GM19438 (cell line): ENCODE data around the gene MEAK7.

Experiments used
- ATAC-seq: cut with Tn5 transposase; IDR thresholded peaks from one replicate; pipeline ENCODE4 v1.9.1; 2021; ENCODE audit warnings: low read depth; ENCODE audit not compliant: unreplicated experiment

Gene MEAK7, protein sequence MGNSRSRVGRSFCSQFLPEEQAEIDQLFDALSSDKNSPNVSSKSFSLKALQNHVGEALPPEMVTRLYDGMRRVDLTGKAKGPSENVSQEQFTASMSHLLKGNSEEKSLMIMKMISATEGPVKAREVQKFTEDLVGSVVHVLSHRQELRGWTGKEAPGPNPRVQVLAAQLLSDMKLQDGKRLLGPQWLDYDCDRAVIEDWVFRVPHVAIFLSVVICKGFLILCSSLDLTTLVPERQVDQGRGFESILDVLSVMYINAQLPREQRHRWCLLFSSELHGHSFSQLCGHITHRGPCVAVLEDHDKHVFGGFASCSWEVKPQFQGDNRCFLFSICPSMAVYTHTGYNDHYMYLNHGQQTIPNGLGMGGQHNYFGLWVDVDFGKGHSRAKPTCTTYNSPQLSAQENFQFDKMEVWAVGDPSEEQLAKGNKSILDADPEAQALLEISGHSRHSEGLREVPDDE

DNA sequence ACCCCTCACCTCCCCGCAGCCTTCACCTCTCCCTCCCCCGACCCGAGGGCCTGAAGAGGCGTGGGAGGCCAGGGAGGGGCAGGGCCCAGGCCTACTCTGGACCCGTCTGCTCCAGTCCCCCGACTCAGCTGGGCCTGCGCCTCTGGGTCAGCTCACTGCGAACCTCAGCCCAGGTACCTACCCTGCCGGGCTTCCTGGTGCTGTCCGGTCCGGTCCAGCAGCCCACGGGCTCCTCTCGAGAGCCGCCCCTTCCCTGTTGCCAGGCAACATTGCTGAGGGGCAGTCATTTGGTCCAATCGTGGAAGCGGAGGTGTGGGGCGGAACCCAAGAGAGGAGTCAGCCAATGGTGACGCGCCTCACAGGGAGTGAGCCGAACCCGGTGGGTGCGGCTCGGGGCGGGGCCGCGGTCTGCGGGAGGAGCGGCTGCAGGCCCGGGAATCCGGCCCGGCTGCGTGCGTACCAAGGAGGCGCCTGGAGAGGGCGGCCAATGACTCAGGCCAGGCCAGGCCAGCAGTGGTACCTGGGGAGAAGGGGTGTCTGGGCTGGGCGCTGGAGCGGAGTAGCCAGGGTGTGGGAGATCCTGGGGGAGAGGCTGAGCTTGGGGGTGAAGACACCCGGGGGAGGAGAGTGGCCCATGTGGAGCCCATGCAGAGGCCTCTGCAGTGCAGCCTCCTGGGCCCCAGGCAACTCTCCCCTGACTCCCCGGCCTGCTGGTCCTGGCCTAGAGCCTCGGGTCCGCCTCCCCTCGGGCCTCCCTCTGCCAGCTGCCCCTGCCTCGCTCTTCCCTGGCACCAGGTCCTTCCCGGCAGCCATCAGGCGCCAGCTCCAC is at the start of gene MEAK7:
TSS of gene MEAK7 (minus strand) at position 240 of the 829 bp plus-strand sequence. CDS start 6,573 bp downstream, outside the sequence.
- ATAC-seq: peak; percentile 92

DNA sequence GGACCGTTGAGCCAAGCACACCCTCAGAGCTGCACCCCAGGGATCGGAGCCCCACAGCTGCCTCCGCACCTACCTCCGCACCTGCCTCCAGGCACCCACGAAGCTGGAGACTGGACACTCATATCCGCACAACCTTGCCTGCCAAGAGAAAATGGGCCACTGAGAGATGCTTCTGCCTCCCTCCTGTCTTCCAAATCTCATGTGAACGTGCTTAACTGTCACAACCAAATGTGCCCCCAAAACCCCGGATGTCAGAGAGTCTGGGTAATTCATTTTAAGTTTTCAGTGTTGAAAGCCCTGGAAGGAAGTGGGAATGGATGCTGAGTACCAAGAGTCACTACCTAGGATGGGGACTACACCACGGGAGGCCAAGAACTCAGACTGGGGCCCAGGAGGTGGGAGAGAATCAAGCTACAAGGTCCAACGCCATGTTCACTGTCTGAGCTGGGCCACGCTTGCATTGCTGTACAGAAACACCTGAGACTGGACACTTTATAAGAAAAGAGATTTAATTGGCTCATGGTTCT is 49.5 kb upstream of the MEAK7 start:
- no peak for ATAC-seq

DNA sequence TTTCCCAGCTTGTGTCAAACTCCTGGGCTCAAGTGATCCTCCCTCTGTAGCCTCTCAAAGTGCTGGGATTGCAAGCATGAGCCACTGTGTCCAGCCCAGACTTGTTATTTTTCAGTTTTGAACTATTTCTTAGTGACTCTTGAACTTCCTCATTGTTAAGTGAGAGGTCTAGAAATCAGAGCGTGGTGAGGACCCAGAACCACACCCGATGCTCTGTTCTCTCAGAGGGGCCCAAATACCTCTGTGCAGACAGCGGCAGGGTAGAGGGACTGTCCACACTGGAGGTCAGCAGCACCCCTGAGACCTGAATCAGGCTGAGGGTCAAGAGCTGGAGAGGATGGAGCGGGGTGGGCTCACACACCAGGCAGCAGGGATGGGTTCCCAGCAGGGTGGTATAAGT is 47.7 kb upstream of the MEAK7 start:
- ATAC-seq: no peak

DNA sequence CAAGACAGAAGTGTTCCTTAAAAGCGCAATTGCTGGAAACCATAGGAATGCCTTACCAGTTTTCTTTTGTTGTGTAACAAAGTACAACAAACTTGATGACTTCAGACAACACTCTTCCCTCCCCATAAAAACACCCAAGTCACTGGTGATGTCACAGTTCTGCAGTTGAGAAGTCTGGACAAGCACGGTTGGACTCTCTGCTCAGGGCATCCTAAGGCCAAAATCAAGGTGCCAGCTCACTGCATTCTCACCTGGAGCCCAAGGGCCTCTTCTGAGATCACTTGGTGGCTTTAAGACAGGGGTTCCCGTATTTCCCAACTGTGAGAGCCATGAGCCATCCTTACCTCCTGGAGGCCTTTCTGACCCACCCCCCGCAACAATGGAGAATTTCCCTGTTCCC is 45.6 kb upstream of the MEAK7 start:
- ATAC-seq: no peak

DNA sequence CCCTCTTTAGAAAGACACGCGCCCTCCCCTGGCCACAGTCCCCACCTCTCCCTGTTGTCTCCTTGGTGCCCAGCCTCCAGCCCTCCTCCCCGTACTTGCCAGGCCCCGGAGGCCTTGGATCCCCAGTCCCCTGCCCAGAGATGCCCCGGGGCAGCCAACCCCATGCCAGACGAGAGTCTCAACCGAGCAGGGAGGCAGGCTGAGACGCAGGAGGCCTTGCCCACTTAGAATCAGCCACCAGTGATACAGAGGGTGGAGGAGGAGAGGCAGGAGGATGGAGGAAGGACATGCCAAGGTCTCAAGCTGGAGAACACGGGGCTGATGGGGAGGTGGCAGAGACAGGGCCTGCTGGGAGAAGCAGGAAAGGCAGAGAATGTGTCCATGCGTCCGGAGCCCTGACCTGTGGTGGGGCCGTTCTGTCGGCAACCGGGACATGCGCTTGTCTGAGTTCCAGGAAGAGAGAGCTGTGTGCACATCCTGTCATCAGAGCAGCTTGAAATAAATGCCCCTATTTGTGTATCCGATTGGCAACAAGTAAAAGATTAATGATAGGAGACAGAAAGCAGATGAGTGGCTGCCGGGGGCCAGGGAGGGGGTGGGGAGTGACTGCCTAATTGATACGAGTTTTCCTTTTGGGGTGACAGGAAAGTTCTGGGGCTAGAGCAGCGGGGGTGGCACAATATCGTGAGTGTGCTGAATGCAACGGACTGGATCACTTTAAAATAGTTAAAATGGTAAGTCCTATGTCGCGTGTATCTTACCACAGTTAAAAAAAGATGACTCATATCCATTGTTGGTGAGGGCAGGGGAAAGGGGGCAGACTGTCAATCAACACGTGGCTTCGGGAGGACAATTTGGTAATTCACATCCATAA is 44.7 kb upstream of the MEAK7 start:
- no peak for ATAC-seq

DNA sequence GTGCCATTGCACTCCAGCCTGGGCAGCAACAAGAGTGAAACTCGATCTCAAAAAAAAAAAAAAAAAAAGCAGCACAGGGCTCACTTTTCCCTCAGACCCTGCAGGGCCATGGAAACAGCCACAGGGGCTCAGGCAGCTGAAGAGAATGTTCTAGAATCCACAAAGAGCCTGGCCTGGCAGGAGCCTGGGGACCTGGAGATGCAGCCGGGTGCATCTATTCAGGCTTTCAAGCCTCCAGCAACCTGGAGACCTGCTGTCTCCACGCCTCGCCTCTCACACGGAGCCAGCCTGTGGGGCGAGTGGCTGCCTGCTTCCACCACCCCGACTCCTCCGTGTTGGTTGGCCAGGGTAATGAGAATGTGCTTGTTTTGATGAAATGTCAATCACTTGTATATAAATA is 44.0 kb upstream of the MEAK7 start:
- no peak for ATAC-seq

DNA sequence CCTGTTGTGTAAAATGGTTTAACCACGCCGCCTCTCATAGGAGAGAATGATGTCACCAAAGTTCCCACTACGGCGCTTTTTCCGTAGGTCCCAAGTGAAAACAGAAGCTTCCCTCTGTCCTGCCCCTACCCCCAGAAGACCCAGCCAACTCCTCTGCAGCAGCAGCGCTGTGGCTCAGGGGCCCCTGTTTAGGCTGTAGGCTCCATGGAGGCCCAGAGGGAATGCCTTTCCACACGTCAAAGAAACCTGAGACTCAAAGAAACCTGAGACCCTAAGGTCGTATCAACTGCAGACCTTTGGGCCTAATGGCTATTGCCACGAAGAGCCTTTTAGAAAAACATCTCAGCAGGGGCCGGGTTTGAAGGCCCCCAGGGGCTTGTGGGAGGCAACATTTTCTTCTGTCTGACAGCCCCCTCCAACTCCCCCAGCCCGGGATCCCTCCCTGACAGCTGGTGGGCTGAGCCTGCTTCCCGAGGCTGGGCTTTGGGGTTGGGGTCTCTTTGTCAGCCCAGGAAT is 43.1 kb upstream of the MEAK7 start:
- no peak for ATAC-seq

DNA sequence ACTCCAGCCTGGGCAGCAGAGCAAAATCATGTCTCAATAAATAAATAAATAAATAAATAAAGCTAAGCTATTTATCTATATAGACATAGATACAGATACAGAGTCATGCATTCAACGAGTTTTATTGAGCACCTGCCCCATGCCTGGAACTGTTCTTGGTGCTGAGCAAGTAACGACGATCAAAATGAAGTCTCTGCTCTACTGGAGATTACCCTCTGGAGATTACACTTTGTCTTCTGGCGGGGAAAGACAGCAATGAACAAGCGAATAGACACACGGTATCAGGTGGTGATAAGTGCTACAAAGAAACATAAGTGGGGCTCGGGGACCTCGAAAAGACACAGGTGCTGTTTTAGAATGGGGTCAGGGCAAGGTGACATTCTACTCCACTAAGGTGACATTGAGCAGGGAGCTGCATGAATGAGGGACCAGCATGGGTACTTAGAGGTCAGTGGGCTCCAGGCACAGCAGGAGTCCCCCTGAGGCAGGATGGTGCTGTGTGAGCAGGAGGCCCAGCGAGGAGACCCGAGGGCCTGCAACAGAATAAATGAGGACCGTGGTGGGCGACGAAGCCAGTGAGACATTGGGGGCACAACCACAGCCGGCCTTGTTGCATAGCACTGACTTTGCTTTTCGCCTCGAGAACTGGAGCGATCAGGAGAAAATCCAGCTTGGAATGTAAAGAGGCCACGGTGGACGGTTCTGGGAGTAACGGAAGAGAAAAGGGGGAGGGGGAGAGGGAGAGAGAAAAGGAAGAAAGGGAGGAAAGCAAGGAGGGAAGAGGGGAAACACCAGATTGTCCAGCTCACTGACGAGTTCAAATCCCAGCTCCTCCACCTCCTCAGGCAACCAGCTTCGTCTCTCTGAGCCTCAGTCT is 42.4 kb upstream of the MEAK7 start:
- no peak for ATAC-seq

DNA sequence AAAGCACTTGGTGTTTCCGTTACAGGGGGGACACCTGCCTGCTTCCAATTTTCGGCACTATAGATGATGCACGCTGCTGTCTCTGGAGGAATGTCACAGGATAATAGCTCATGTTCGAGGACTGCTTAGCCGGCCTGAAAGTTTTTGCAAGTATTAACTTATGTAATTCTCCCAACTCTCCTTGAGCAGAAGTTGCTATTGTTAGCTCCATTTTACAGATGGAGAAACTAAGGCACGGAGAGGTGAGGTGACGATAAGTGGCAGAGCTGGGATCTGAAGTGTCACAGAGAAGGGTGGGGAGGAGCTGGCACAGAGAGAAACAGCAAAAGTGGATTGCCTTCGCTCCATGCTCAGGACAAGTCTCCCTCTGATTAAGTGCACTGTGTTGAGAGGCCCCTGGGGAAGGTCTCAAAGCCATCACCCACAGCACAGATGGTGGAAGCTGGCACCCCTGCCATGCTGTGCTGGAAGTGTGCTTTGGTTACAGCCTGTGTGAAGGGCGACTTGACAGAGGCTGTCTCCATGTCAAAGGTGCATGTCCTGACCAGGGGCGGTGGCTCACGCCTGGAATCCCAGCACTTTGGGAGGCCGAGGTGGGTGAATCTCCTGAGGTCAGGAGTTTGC is 40.8 kb upstream of the MEAK7 start:
- no peak for ATAC-seq

DNA sequence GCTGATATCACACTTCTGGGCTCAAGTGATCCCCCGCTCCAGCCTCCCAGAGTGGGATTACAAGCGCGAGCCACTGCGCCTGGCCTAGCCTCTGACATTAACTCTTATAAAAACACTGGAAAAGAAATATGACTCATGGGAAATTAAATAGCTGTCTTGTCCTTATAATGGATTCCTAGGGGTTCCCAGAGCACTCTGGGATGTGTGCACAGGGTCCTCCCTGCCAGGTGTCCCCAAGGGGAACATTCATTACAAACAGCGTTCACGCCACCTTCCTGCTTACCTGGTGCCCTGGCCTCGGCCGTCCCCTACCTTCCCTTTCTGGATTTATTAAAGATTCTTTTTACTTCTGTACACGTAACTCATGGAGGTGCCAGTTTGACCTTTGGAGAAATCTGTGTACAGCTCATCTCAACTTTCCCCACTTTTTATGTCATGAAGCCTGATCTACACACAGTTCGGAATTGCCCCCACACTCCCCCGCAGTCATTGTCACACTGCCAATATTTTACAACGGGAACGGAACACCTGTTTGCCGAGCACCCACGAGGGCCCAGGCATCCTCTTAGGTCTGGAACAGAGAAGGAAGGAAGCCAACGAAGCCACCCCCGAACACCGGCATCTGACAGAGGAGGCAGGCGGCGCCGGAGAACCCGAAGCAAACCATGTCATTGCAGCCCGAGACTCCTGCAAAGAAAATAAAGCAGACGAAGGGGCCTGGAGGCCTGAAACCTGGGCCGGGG is 39.7 kb upstream of the MEAK7 start:
- ATAC-seq: no peak

DNA sequence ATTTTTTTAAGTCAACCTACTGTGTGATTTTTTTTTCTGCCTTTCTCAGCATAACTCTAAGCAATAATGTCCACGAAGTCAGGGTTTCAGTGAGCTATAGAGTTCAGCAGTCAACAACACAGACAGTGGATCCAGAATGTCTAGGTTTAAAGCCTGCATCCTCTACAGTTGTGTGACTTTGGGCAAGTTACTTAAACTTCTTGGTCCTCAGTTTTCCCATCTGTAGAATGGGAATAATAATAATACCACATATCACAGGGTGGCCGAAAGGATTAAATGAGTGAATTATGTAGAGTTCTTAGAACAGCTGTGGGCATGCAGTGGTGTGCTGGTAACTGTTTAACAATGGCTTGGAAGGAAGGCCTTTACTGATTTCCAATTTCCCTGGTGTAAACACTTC is 38.8 kb upstream of the MEAK7 start:
- ATAC-seq: no peak

DNA sequence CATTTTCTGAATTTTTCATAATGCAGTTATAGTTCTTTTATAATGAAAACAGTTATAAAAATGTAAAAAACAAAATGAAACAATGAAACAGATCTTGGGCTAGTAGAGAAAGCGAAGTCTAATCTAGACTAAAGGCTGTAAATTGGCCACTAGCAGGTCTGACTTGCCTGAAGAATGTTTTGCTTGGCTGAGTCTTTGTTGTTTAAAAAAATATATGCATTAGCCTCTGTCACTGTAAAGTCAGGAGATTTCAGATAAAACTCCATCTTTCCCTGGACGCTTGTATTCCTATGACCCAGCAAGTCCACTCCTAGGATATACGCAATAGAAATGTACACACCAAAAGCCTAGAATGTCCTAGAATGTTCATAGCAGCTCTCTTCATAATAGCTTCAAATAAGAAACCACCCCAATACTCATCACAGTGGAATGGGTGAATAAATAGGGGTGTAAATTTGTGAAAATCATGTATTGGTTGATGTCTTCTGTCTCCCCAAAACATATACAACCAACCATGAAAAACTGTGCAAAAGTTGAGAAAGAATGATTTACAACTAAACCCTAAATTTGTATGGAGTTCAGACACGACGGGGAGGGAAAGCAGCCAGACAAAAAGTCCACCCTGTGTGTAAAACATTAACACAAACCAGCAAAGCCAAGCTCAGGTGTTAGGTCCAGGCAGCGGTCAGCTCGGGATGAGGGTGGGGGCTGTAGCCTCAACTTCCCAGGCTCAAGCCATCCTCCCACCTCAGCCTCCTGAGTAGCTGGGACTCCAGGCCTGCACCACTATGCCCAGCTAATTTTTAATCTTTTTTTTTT is 37.7 kb upstream of the MEAK7 start:
- no peak for ATAC-seq

DNA sequence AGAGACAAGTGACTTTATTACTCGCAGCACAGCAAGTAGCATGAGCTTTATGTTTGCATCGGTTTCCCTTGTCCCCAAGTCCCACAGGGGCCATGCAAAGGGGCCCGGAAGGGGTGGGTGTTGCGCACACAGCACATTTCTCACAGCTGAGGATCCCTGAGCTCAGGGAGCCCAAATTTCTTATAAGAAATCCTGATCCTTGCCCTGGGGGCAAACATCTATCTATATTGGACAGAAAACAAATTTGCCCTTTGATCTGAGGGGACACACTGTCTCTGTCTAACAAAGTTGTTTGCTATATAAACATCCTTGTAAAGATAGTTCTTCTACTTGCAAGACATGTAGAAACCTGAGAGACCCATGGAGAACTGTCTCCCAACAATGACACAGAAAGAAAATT is 35.7 kb upstream of the MEAK7 start:
- no peak for ATAC-seq

DNA sequence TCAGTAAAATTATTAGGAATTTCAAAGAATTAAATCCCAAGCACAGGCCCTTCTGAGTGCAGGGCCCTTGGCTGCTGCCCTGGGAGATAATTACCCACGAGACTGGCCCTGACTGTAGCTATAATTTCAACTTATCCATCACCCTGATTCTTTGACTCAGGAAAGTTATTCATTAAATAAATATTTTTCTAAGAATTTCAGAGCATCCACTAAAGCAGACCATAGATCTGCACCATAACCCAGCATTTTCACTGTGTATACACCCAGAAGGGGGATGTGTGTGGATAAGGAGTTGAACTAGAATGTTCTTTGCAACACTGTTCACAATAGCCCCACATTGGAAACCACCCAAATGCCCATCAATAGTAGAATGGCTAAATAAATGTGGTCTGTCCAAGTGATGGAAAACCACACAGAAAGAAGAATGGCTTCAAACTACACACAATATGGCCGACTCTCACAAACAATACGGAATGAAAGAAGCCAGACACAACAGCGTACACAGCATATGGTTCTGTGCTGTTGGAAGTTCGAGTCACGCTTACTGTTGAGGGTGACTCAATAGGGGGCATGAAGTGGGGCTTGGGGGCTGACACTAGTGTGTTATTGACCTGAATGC is 33.9 kb upstream of the MEAK7 start:
- no peak for ATAC-seq

DNA sequence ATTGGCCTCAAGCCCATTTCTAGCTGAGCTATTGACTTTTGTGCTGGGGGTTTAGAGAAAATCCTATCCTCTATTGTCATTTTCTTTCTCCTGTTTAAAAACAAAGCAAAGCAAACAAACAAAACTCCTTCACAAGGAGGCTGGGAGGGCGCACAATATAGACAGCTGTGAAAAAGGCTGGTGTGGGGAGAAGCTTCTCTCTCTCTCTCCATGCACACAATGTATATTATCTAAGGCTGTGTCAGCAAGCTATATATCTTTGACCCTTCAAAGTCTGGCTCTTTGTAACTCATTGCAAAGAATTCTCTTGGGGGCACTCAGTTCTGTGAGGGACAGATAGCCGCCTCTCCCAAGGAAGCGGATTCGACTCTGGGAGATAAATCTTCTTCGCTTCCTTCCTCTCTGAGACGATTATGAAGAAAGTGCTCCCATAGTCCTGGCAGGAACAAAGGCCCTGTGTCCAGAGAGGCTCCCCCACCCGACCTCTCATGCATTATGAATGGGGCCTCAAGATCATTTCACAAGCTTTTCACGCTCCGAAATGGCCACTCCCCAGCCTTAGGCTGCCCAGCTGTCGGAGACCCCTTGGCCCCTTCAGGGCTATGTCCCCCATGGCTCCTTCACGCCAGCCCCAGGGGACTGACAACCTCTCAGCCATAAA is 33.2 kb upstream of the MEAK7 start:
- ATAC-seq: no peak

DNA sequence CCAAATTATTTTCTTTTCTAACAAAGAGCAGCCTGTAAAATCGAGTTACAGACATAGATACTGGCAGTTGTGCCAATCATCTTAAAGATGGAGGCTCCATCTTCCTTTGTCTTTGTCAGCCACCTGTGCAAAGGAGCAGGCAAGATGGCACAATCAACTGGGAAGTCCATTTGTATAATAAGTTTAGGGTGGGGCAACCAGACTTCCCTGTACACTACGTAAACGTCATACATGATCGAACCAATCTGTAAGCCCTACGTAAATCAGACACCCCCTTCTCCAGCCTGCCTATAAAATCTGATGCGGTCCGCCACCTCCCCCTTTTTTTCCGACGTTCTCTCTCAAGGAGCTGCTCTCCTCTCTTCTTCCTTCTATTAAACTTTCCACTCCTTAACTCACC is 31.4 kb upstream of the MEAK7 start:
- no peak for ATAC-seq
